ENCODE results near the gene SH3PXD2B. TPM values are rescaled to one million over a fixed set of nuclear protein-coding genes. Genes with fewer than 3 reads are reported as not detected.

SH3PXD2B gene
- total and polyA plus RNA-seq, 2 of the 4 experiments (the other 2 are of a cell fraction): 8.2 to 14.4 TPM

GRCh38 chr5:172278356-172278755 lies 176.0 kb downstream of the SH3PXD2B start:
- ChIA-PET POLR2A (ENCODE audit: unreplicated experiment) (no interaction called here), CTCF (no interaction called here)
- Histone ChIP-seq H3K9ac (ENCODE audit: low read depth, low read length) (no peak overlapping the region), H2AFZ (replicated peaks; ENCODE audit: low read length, poor library complexity) (no peak overlapping the region), H4K91ac (ENCODE audit: insufficient read depth, low read depth, low read length) (no peak overlapping the region), H3K4ac (ENCODE audit: low read depth, low read length) (no peak overlapping the region), H3K9me3 (ENCODE audit: control insufficient read depth, insufficient read depth, low read length) (no peaks in the 10 kb centered on the region), H3K27me3 (ENCODE audit: control insufficient read depth, insufficient read depth, low read length) (no peaks in the 10 kb centered on the region), H3K56ac (ENCODE audit: extremely low read depth, insufficient read depth, low read length) (no peak overlapping the region), H2AK9ac (replicated peaks; ENCODE audit: low read depth, low read length, poor library complexity) (no peak overlapping the region), H4K8ac (ENCODE audit: low read depth in 2 of 2, low read length in 2 of 2) (no peak overlapping the region), H4K20me1 (ENCODE audit: insufficient read depth, low read length) (peaks cover 93% of the 10 kb centered on the region), H3K18ac (ENCODE audit: low read depth, low read length) (no peak overlapping the region), H2BK5ac (ENCODE audit: low read depth, low read length, poor library complexity, severe bottlenecking) (no peak overlapping the region), H2AK5ac (ENCODE audit: low read depth, low read length) (no peak overlapping the region), H4K5ac (ENCODE audit: low read depth, low read length) (no peak overlapping the region), H3K9me1 (ENCODE audit: insufficient read depth, low read length) (peaks cover 14% of the 10 kb centered on the region), H3K79me1 (ENCODE audit: low read depth in 1 of 2, low read length in 2 of 2) (peaks cover 22 to 74% of the 10 kb centered on the region in 2 experiments), H2BK120ac (ENCODE audit: low read depth, low read length) (no peak overlapping the region), H2BK15ac (ENCODE audit: low read depth, low read length) (no peak overlapping the region), H3K27ac (ENCODE audit: insufficient read depth, low read length) (no peak overlapping the region), H3K23ac (ENCODE audit: low read depth, low read length) (no peak overlapping the region), H3K4me1 (ENCODE audit: control insufficient read depth, insufficient read depth, low read length) (peaks cover 5% of the 10 kb centered on the region), H3K4me2 (ENCODE audit: low read depth, low read length) (no peak overlapping the region), H3K14ac (replicated peaks; ENCODE audit: low read depth, low read length) (no peak overlapping the region), H3K36me3 (ENCODE audit: control insufficient read depth, insufficient read depth, low read length) (no peaks in the 10 kb centered on the region), H2BK20ac (ENCODE audit: low read depth, low read length) (no peak overlapping the region), H3K4me3 (ENCODE audit: insufficient read depth, low read depth, low read length) (no peak overlapping the region)
- BruUV-seq (replicated peaks): no TSS peak
- intact Hi-C loops (cut with micrococcal nuclease) (loop anchor here (5.0 kb wide), 1 partner anchor 41 kb away; no protein-coding TSS in a partner anchor), in situ Hi-C loops (cut with MboI; ENCODE audit: low sequenced_read_pairs) (loop anchor here (25.0 kb wide), 1 partner anchor 866 kb away; the partner anchor contains the start of gene FGF18), dilution Hi-C loops (cut with HindIII; ENCODE audit: low sequenced_read_pairs, unreplicated experiment) (no loop called here)
- ATAC-seq (ENCODE audit: low read depth) (no peak), DNase-seq (no peak)
- no CpG with 5 or more reads among the region's 9 CpGs for WGBS, 2 experiments (ENCODE audit: extremely low coverage in 2 of 2, insufficient read length in 1 of 2)
- TF ChIP-seq SMC3 (IDR thresholded peaks at IDR 0.05; ENCODE audit: low read depth, low read length) (no peak), MAZ (IDR thresholded peaks at IDR 0.05; ENCODE audit: borderline replicate concordance, low read depth, low read length) (no peak), RFX5 (IDR thresholded peaks at IDR 0.05; ENCODE audit: low read depth, low read length) (no peak), MAFK (IDR thresholded peaks at IDR 0.05; ENCODE audit: low read depth, low read length) (no peak)

Measured in IMR-90 (cell line).